GM19193 (cell line): ENCODE results near the gene CTDNEP1.

Source experiments
- POLR2A ChIP-seq: IDR thresholded peaks from 4 replicates; pipeline ENCODE4 v1.6.1; 2011; ENCODE audit not compliant: insufficient read depth, insufficient read length; ENCODE audit errors: extremely low read depth

Gene CTDNEP1

DNA sequence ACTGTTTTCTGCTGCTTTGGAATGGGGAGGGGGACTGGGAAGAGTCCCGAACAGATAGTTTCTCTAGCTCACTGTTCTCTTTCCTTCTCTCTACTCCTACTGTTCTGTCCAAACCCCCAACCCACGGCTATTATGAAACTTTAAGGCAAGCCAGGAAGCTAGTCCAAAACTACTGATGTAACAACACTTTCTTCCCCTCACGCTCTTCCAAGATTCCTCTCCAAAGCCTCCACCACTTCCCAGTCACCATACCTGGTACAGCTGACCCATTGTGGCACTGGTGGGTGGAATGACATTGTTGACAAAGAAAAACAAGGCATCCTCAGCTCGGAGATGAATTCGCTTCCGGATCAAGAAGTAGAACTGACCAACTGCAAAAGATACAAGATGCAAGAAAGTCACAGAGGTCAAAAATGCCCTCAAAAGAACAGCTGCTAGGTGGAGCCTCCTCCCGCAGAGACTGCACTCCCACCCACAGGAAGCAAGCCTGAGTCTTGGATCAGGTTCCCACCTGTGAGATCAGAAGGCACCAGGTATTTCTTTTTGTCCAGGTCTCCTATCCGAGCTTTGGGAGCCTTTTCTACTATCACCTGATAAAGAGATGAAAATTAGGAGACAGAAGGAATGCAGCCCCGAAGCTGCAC, 10.3 kb downstream of the CTDNEP1 start:
- no peak for TF ChIP-seq POLR2A

DNA sequence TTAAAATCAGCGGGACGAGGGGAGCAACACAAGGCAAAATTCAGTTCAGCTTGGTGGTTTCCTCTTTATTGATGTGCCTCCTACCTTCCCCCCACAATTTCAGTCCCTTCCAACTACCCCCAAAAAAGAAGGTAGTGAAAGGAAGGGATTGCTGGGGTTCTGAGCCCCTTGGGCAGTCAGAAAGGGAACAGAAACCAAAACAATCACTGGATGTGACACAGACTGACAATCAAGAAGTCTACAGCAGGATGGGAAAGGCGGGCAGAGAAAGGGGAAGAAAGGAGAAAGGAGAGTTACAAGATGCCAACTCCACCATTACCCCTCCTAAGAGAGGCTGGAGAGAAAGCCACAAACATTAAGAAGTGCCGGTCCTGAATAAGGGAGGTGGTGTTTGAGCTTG, 11.2 kb downstream of the CTDNEP1 start:
- TF ChIP-seq POLR2A, result no peak

DNA sequence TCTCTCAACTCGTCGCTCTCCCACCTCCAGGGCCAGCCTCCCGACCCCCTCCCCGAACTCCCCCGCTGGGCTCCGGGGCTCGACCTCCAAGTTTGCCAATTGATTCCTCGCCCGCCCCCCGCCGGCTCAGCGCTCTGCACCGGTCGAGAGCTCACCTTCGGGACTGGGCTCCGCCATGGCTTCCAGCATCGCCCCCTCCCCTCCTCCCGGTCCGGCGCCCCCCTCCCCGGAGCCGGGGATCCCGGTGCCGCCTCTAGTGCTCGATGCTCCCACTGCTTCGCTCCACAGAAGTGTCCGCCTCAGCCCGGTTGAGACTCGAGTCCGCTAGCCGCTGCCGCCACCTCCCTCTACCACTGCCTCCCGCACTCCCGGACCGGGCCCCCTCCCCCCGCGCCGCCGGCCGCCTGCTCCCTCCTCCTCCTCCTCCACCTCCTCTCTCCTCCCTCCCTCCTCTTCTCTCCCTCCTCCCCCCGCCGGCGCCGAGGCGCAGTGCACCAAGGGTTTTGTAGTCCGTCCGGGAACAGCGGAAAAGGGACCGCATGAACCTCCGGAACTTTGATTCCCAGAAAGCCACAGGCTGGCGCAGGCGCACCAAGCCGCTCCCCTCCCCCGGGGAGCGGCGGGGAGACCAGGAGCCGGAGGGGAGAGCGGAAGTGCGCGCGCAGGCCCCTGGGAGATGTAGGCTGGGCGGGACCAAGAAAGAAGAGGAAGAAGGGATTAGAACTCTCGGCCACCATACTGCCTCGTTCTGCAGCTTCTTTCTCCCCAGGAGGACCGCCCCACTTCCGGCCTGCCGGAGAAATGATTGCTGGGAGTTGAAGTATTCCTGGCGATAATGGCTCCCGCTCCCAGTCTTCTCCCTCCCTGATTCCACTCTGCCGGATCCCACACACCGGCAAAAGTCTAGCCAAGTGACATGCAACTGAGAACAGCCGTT, 12.2 kb downstream of the CTDNEP1 start, which contains the start of gene PHF23:
TSS of gene PHF23 (minus strand) at position 367 of the 937 bp plus-strand sequence. CDS start at position 189, 178 bp downstream.
- TF ChIP-seq POLR2A, result no peak

DNA sequence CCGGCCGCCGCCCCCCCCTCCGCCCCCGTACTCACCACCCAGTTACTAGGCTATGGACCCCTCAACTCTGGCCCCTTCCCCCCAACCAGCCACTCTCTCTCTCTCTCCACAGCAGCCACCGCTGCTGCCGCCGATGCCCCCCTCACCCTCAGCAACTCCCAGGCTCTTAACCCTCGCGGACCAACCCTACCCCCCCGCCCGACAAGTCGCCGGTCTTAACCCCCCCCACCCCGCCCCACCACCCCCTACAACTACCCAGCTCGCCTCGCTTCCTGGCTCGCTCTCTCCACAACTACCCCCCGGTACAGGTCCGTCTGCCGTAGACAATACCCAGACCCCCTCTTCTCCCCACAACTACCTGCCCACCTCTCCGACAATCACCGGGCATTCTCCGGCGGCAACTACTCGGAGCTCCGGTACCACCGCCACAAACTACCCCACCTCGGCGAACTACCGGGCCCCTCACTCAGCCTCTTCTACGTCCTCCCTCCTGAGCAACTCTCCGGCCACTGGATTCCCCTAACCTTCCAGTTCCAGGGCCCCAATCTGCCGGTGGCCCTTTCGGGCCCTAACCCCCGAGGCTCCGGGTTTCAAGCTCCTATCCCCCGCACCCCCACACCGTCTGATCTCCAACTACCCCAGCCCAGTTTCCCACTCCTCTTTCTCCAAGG, 13.0 kb downstream of the CTDNEP1 start:
- no peak for TF ChIP-seq POLR2A

DNA sequence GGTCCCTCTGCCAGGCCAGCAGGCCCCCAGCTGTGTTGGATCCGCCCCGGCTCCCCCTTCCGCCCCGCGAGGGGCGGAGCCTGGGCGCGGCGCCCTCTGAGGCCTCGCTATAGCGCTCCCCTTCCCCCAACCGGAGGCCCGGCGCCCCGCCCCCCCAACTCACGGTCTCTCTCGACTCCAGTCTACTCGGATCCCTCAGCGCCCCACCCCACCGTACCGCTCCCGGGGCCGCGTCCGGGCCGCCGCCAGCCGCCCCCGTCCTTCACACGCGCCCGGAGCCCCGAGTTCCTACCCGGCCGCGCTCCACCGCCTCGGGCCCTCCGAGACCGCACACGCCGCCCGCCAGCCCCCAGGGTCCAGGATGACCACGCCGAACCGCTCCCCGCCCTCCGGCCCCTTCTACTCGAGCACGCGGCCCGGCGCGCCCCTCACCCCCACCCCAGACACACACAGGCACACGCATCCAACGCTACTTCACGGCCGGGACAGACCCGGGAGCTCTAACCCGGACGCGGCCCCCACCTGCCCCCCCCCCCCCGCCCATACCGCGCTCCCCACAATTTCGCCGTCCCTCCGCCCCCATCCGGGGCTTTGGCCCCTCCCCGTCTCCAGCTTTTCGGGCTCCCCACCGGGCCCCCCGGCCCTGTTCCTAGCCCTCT, 13.6 kb downstream of the CTDNEP1 start:
- TF ChIP-seq POLR2A, result peak; percentile 50

DNA sequence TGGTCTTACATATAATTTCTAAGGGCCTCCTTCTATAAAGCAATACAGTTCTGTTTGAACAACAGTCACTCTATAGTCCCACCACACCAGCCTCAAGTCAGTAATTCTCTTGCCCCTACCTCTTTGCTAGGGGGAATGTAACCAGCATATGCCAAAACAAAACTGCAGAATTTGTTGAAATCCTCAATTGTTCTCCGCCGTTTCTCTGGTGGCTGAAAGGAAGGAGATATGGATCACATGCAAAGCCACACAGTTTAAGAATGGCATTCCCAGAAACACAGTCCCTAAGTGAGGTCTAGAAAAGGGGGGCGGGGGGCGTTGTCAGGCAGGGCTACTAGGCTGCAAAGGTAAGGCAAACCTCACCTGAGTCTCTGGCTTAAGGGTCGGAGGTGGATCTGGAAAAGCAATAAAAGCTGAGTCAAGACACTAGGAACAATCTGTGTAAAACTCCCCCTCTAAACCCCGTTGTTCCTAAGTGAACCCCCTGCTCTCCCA, 14.2 kb downstream of the CTDNEP1 start:
- no peak for TF ChIP-seq POLR2A

DNA sequence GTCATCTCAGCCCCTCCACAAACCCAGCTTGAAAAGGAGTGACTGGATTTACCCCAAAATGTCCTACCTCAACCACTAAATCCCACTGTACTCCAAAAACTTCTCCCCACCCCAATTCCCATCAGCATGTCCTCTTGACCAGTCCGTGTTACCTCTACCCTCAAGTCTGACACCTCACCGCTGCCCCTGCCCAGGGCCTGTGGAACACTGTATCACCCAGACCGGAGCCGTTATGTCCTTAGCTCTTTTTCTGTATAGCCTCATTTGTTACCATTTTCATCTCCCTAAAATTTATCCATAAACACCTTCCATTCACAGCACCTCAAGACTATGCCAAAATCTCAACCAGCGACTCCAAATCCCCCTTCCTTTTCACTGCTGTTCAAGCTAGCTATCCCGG, 14.7 kb downstream of the CTDNEP1 start:
- TF ChIP-seq POLR2A, result no peak

DNA sequence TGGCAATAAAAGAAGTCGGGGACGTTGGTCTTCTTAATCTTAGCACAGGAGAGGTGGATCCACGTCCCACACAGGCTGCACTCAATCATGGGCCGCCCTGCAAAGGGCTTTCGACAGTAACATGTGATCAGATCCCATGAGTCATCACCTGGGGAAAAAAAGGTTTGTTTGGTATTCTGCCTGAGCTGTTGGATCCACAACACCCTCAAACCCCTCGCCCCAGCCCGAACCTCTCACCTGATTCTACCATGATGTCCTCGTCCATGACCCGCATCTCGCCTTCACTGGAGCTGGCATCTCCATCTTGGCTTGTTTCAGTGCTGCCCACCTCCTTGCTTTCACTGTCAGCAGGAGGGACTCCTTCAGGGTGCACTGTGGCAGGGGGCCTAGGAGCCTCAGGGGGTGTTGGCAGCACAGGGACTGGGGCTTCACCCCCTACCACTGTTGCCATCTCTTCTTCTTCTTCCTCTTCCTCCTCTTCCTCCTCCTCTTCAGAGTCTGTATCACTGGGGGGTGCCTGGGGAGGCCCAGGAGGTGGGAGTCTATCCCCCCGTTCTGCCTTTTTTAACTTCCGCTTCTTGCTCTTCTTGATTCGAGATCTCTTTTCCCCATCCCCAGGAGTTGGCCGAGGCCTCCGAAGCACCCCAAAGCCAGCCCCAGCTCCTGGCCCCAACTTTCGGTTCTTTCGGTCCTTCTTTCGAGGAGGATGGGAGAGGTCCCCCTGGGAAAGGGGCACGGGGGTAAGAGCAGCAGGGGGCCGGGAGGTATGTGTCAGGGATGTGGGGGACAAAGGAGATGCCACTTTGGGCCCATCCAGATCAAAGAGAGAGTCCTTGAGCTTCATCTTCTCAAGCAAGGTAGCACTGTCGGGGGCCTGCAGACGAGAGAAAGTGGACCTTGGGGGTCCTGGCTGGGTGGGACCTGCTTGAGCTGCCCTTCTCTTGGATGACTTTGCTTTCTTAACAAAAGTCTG, 15.6 kb downstream of the CTDNEP1 start:
- TF ChIP-seq POLR2A, result no peak

DNA sequence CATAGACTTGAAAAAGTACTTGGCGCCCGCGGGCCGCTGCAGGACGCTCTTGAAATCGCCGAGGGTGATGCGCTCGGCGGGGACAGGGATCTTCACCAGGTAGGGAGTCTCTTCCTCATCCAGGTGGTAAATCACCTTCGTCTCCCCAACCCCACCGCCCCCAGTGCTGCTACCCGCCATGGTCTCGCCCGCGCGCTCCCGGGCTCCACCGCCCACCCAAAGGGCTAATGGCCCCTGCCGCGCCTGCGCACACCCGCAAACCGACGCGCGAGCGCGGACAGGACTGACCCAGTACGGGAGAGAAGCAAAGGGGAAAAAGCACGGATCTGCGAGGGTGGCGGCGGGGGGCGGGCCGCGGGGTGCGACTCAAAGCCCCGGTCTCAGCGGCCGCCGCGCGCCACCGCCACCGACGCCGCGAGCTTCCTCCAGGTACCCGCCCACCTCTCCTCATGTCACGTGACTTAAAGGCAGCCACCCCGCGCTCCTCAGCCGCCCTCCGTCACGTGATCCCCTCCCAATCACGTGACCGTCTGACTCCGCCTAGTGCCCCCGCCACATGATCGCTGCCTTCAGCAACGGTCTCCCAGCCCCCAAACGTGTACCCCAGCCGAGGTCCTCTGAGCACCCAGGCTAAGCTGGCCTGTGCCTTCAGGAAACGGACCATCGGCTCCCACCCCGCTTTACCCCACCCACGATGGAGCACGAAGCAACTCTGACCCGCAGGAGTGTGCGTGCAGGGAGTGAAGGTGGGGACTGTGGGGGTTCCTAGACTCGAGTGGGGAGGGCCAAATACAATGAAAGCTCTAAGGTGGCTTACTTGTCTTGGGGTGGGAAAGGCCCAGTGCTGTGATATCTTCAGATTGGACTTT, 17.2 kb downstream of the CTDNEP1 start, which contains the start of gene DVL2:
TSS of gene DVL2 (minus strand) at position 435 of the 869 bp plus-strand sequence. CDS start at position 180, 255 bp downstream.
- TF ChIP-seq POLR2A, result peak; percentile 77

DNA sequence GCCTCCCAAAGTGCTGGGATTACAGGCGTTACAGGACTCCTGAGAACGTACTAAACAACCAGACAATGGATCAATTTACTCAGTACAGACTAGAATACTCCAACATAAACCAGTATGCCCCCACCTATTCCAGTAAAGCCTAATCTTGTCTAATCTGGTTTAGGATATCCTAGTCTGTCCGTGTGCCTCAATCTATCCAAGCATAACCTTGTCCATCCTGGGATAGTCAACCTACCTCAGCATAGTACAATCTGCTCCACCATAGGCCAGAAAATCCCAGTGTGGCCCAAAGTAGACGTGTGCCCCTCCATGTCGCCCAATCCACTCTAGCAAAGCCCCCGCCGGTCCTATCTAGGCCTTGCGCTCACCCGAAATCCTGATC, 17.8 kb downstream of the CTDNEP1 start:
- TF ChIP-seq POLR2A, result no peak

DNA sequence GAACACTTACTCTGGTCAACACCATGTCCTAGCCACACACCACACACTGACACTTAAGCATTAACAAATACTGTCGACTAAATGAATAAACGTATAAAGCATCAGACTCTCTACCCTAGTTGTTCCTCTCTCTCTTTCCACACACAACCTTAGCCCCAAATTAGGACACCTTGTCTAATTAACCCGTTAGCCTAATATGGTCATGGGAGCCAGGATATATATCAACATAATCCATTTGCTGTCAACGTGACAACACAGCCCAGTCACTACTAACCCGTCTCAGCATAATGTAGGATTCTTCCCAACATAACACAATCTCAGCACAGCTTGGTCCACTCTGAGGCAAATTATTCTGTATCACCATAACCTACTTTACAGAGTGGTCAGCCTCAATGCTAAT, 19.4 kb downstream of the CTDNEP1 start:
- no peak for TF ChIP-seq POLR2A

DNA sequence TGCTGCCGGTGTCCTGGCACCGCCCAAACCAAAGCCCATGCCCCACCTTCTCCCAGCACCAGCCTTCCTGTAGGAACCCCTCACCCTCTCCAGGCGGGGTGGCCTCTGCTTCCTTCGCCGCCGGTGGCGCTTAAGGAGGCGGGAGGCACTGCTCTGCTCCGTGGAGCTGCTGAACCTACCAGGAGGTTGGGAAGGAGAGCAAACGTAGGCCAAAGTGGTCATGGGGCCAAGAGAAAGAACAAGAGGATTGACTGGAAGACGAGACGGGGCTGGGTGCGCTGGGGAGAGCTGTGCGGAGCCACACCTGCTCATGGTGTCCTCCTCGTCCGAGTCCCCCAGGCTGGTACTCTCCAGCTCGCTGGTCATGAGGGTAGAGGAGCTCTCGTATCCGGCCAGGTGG, 22.0 kb downstream of the CTDNEP1 start:
- no peak for TF ChIP-seq POLR2A
